ENCODE results near the gene EPYC.

EPYC gene, protein sequence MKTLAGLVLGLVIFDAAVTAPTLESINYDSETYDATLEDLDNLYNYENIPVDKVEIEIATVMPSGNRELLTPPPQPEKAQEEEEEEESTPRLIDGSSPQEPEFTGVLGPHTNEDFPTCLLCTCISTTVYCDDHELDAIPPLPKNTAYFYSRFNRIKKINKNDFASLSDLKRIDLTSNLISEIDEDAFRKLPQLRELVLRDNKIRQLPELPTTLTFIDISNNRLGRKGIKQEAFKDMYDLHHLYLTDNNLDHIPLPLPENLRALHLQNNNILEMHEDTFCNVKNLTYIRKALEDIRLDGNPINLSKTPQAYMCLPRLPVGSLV

DNA sequence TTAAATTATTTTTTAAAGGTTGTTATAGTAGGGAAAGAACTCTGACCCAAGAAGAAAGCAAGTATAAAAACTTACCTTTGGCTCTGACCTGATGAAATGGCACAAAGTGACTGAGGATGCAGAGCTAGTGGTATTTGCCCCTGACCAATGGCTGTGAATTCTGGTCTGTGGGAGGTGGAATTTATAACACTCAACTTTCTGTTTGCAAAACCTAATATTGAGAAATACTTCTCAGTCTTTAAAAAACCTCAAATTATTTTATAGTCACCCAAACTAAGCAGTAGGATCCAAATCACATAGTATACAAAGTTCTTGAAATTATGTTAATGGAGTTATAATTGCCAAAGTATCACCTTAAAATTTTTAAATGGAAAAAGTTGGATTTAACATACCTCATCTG, at the start of gene EPYC:
Gene EPYC, minus strand, starts transcription at position 101 of the 400 bp plus-strand sequence. CDS start 2,407 bp downstream, outside the sequence.
- DNase-seq: no peak

DNA sequence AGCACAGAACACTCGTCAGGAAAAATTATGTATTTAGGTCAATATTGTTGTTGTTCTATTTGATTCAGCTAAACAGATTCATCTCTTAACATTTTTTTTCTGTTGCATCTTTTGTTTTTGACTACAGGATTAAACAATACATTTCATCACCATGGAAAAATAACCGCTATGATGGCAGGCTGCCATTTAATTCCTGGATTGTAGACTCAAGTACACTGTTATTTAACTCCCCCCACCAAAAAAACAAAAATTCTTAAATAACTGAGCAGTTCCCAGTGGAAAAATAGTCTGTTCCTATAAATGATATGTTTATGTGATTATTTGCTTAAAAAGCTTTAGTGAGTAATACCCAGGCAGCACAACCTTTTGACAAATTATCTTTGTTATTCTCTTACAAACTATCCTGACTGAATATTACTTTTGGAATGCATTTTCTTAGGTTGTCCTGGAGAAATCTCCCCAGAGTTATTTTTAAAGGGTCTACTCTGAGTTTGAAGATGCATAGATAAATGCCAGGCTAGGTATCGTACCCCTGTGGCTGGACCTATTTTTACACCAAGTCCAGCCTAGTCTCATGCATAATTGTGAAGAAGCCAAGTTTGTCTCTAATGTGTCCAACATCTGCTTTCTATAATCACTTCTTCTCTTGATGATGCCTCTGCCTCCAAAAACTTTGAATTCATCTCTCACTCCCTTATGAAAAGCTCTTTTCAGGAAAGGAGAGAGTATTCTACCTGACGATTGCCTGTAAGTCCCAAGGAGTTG, 49.4 kb upstream of the EPYC start:
- DNase-seq: no peak

DNA sequence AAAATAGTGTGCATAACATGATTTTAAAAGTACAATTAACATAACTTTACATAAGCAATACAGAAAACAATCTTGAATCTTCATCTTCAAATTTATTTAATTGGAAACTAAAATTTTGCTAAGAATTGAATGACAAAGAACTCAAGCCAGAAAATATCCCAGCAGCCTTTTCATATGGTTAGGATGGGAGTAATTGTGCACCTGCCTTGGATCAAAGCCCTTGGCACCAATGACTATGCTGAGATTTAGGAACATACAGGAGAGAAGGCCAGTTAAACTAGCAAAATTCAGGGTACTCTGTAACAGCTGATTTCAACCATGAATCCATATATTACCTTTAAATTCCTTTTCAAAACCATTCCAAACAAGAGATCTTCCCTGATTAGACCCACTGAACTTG, 47.3 kb upstream of the EPYC start:
- DNase-seq: no peak

DNA sequence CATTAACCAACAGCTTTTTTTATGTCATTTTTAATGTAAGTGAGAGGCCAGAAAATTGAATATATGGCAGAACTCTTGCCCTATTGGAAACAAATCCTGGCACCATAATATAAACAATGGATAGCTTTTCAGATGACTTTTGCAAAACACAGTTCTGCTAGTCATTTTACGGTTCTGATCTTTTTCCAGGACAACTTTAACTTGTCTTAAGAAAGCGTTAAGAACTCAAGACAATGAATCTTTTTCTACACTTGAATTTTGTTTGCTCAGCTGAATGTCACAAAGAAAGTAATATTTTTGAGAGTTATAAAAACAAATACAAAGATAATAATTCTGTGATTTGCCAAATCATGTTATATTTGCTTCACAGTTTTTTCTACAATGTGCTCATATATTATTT, 39.8 kb upstream of the EPYC start:
- no peak for DNase-seq

DNA sequence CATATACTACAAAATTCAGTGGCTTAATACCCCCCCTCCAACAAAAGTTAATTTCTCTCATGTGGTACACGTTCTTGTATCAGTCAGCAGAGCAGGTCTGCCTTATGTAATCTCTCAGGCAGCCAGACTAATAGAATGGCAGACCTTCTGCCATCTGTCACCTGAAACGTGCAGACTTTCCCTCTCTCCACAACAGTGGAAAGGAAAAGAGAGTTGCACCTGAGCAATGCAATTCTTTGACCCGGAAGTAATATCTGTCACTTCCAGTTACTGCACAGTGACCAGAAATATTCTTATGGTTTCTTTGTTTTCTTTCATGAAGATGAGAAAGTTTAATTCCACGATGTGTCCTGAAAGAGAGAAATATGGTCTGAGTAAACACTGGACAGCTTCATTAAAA, 38.6 kb upstream of the EPYC start:
- DNase-seq: no peak

DNA sequence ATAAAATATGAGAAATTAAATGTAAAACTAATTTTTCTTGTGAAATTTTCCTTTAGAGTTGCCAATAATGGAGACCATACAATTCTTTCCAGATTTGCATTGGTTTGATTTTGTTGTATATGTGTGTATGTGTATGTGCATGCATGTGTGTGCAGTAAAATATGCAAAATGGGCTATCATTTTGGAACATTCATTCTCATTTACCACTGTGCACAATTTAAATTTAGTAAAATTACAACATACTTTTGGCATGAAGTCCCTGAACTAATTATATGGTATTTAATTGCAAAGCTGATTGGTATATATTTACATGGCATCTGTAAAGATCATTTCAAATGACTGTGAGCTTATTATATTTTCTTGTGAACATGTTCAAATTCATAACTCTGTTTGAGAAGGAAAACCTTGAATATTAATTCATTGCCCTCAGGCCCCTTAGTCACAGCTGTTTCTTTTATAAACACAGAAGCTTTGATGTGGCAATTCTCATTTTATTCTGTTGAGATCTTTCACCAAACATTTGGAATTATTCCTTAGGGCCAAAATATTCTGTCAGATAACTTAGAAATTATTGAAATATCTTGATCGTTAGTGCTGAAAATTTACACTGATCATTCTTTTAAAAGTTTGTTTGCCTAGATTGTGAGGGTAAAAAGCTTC, 35.5 kb upstream of the EPYC start:
- no peak for DNase-seq

DNA sequence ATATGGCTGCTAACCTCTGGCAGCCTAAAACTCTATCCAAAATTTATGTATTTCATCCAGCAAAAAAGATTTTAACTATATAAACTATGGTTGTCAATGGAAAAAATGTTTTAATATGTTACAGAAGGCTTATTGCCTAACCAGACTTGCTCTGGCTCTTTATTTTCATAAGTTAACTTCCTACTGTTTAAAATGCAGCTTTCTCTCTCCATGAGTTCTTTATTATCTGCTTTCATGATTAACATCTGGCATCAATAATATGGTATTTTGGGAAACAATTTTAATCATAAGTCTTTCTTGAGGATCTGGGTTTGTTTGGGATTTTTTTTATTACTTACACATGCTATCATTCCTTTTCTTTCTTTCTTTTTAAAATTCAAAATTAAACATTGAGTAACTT, 32.5 kb upstream of the EPYC start:
- DNase-seq: no peak

DNA sequence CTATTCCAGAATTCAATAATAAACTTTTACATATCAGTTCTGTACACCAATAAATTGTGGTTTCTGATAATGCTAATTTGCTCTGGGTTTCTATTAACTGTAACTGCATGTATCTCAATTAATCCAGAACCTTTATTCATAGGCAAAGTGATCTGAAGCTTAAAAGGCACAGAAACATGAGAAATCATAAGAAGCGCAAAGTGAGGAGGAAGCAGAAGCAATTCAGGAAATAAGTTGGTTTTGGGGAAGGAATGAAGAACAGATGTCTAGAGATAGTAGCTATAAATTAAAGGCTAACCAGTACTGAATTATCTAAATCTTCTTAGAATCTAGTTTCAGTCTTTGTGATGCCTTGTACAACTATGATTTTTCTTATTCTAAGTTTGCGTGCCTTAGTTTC, 28.5 kb upstream of the EPYC start:
- no peak for DNase-seq

DNA sequence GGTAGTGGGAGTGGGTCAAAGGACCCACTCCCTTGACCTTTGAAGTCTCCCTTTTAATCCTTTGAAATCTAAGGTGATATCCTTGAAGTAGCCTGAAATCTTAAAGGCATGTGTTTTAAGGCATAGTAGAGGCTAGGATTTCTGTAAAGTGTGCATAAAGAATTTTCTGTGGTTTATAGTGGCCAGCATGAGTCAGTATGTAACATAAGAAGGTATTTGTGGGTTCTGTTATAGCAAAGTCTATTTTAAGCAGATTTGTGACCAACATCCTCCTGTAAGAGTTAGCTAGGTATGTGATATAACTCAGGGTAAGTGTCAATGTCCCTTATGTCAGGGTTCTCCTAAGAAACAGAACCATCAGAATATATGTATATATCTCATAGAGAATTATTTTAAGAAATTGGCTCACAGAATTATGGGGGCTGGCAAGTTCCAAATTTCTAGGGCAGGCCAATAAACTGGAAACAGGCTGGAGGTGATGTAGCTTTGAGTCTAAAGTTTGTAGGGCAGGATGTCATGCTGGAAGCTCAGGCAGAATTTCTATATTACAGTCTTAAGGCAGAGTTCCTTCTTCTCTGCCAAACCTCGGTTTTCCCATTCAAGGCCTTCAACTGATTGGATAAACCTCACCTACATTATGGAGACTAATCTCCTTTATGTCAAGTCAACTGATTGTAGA, 18.7 kb upstream of the EPYC start:
- no peak for DNase-seq

DNA sequence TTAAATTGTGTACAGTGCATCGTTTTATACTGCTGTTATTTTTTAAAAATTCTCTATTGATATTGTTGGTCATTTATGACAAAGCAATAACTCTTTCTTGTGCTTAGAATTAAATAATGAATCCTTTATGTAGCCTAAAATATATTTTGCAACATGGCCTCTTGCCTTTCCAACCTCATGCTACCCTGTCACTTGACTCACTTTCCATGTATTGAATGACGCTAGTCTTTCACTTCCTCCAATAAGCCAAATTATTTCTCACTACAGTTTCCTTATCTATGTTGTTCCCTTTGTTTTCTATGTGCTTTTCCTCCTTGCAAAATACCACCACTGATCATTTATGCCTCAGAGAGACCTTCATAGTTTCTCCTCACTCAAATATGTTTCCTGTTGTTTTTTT, 16.3 kb upstream of the EPYC start:
- DNase-seq: no peak

DNA sequence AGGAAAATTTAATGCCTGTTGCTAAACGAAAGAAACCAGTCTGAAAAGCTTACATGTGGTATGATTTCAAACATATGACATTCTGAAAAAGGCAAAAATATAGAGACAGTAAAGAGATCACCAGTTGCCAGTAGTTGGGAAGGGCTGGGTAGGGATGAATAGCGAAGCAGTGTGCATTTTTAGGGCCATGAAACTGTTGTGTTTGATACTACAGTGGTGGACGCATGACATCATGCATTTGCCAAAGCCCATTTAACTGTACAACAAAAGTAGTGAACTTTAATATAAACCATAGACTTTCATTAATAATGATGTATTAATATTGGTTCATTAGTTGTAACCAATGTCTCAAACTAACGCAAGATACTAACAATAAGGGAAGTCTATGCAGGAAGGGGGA, 14.7 kb upstream of the EPYC start:
- no peak for DNase-seq

DNA sequence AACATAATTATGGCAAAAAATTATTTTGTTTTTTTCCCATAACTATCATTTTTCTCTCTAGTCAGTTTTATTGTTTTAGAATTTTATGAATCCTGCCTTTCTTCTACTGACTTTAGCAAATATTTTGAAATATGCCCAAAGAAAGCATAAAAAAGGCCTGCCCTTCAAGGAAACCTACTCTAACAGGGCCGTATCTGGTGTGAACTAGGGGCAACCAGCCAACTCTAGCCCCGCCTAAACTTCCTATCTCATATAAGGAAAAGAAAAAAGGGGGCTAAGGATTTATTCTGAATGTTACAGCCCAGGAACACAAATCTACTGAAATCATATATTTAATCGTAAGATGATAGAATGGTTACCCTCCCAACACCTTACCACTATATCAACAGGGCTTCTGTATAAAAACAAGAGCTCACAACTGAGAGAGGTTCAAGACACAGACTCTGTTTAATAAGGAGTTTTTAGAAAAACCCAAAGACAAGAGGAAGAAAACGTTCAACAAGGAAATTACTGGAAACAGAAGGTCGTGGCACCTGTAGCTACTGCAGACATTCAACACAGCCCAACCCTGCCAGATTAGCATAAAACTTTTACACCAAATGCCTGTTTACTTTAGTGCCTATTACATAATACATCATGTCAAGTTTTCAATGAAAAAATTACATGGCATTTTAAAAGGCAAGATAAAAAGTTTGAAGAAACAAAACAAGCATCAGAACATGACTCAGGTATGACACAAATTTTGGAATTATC, 12.9 kb upstream of the EPYC start:
- DNase-seq: no peak

DNA sequence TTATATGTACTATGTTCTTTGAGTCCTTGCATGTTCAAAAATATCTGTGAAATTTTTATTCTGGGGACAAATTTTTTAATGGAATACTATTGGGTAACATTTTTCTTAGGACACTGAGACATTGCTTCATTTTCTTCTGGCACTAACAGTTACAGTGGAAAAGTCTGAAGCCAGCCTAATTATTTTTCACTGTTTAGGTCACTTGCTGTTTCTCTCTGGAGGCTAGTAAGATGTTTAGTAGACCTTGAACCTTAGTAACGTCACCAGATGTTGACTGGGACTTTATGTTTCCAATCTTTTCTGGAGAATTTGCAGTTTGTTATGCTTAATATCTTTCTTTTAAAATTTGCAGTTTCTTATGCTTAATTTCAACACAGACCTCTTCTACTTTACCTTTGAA, 12.3 kb upstream of the EPYC start:
- no peak for DNase-seq

DNA sequence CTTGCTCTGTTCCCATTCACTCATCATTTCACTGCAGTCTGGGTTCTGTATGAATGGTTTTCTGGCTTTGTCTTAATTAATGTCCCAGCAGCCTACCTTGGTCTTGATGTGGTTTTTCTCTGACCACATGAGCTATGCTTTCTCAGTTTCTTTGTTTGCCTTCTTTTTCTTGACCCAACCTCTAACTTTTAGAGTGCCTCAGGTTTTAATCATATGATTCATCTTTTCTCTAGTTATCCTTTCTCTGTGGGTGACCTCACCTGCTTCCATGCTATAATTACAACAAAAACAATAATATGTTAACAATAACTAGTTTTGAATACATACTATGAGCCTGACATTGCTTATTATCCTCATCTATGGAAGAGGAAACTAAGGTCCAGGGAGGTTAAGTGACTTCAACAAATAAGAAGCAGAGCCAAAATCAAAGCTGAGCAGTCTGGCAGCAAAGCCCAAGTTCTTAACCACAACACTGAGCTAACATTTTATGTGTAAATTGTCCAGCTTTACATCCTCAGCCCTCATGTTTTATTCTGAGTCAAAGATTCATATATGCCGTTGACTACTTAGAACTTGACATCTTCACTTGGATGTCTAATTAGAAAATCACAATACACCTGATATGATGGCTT, 4.7 kb upstream of the EPYC start:
- DNase-seq: no peak

DNA sequence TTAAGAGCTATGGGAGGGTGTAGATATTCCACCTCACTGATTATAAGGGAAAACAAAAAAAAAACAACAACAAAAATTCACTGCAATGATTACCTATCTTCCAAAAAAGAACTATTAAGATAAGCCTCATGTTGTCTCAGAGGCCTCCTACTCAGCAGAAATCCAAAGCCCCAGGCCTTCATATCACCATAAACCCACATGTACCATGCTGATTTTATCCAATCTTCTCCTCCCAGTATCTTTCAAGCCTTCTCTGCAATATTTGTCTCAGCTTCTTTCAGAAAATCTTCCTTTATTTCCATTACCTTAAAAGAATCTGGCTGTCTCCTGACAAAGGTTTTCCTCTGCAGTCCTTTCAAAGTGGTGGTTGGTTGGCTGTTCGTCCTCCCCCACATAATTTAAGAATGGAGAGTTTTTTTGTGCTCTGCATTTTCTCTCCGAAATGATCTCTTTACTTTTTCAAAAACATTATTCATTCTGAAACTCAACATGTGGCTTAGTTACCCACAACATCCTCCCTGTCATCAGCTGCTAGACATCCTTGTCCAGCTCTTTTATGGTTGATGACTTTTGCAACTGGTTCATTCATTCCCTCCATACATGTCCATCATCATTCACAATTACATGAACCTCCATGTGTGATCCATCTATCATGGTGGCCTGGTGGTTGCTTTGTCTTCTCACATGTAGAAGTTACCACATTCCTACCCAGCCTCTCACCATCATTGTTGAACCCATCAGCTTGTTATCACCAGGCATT, 2.9 kb upstream of the EPYC start:
- no peak for DNase-seq

DNA sequence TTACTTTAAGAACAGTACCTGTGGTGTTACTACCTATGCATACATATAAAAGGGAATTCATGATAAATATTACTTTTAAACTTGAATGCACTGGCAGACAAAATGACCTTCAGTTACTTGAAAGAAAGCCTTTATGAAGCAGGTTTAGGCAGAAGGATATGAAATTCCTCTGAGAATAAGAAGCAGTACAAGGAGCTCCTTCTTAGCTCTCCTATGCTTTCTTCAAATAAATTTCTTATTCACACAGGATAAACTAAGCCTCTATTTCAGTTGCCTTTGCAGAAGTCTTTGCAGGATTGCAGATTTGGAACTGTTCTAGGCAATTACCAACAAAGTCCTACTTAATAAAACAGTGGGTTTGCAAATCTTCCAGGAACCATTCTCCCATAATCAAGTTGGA, 1.0 kb downstream of the EPYC start:
- DNase-seq: no peak

DNA sequence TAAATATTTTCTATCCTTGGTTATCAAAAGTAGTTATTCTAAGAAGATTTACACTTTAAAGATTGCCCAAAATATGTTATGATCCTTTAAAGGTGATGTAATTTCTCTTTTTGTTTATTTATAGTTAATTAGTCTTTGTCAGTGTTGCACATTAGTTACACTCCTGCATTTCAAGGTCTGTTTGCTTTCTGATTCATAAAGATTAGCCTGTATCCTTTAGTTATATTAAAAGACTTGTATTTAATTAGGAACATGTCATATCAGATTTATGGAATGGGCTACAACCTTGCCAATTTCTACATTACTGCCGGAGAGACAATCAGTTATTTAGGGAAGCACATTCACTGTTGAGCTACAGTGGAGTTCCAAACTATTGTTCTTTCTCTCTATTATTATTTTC, 3.5 kb downstream of the EPYC start:
- DNase-seq: no peak

DNA sequence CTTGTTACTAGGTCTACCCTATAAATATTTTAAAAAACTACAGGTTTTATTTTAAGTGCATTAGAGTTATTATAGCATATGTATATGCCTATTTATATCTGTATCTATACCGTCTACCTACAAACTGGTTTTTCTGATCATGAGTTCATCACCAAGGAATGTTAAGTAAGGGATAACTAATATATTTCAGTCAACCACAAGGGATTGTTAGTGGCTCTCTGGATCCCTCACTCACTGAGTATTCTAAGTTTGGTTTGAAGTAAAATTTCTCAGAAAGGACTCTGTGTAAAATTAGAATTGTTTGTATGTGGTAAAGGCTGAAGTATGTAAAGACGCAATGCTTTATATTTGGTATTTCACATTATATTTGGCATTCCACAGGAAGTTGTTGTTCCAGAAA, 4.8 kb downstream of the EPYC start:
- no peak for DNase-seq

DNA sequence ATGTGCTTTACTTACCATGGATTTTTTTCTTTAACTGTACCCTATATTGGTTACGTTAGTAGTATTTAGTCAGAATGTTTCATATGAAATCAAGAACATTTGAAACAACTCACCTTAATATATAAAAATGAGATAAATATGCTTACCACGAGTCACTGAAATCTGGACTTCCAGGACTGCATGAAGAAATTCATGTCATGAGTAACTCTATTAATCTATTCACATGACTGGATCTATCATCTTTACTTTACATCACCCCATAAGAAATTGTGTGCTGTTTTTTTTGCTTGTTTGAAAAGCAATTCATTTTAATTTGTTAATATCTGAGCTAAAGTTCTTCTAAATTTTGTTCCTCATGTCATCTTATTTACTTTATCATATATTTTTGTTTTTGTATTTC, 5.2 kb downstream of the EPYC start:
- DNase-seq: no peak

DNA sequence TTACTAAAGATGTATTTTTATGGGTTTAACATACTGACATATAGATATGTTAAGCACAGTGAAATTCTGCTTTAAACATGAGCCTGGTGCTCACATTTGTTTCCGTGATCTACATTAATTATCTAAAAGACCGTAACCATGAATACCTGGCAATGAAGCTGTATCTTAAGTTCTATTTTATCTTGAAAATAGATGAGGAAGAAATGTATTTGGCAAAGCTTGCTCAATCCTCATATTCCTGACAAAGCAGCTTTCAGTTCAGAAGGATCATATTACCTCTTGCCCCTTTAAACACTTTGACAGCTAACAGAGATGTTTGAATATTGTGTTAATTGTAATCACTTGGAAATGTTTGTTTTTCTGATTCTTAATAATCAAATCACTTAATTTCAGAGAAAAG, 9.8 kb downstream of the EPYC start:
- DNase-seq: no peak

DNA sequence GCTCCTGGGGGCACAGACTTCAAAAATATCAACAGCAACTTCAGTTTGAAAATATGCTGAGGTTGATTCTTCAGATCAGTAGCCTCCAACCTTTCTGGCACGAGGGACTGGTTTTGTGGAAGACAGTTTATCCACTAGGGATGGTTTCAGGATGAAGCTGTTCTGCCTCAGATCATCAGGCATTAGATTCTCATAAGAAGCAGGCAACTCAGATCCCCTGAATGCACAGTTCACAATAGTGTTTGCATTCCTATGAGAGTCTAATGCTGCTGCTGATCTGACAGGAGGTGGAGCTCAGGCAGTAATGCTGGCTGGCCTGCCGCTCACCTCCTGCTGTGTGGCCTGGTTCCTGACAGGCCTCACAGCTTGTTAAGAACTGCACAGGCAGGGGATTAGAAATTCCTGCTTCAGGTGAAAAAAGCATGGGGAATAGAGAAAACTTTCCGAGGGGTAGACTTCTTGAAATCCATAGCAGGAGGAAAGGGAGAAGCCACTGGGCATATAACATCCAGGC, 12.8 kb downstream of the EPYC start:
- no peak for DNase-seq
